Hepatocyte (in vitro differentiated cells): ENCODE data around the gene KIF25. TPM values are rescaled to one million over a fixed set of nuclear protein-coding genes. Genes with fewer than 3 reads are reported as not detected.

Experiments
- DNase-seq: peaks from one replicate; pipeline ENCODE4 v3.0.0-alpha.2; 2016; ENCODE audit warnings: low spot score
- H2AFZ ChIP-seq: fragments of 200-600 bp; sonication (generic); 2 replicates; pipeline ENCODE4 v1.6.0; 2016; ENCODE audit warnings: antibody characterized with exemption, mild to moderate bottlenecking
- H3K27ac ChIP-seq: fragments of 200-600 bp; sonication (generic); 2 replicates; pipeline ENCODE4 v1.5.1; 2016; ENCODE audit warnings: mild to moderate bottlenecking
- H3K27me3 ChIP-seq: fragments of 200-600 bp; sonication (generic); 2 replicates; pipeline ENCODE4 v1.6.1; 2016
- H3K36me3 ChIP-seq: fragments of 200-600 bp; sonication (generic); replicated peaks from 2 replicates; pipeline ENCODE4 v1.5.1; 2016; ENCODE audit warnings: low read depth; ENCODE audit not compliant: insufficient read depth
- H3K4me1 ChIP-seq: fragments of 200-600 bp; sonication (generic); 2 replicates; pipeline ENCODE4 v1.5.1; 2016; ENCODE audit warnings: mild to moderate bottlenecking, moderate library complexity; ENCODE audit not compliant: insufficient read depth
- H3K4me2 ChIP-seq: fragments of 200-600 bp; sonication (generic); 2 replicates; pipeline ENCODE4 v1.6.0; 2016
- H3K4me3 ChIP-seq: fragments of 200-600 bp; sonication (generic); 2 replicates; pipeline ENCODE4 v1.5.1; 2016; ENCODE audit warnings: mild to moderate bottlenecking
- H3K79me2 ChIP-seq: fragments of 200-600 bp; sonication (generic); 2 replicates; pipeline ENCODE4 v1.6.0; 2017; ENCODE audit warnings: mild to moderate bottlenecking
- H3K9me2 ChIP-seq: fragments of 200-600 bp; sonication (generic); replicated peaks from 2 replicates; pipeline ENCODE4 v1.6.0; 2017; ENCODE audit warnings: mild to moderate bottlenecking; ENCODE audit not compliant: insufficient read depth
- H3K9me3 ChIP-seq: fragments of 200-600 bp; sonication (generic); 2 replicates; pipeline ENCODE4 v1.5.1; 2016; ENCODE audit warnings: low read depth, mild to moderate bottlenecking
- H4K20me1 ChIP-seq: fragments of 200-600 bp; sonication (generic); 2 replicates; pipeline ENCODE4 v1.6.0; 2016; ENCODE audit warnings: mild to moderate bottlenecking; ENCODE audit not compliant: insufficient read depth, poor library complexity, severe bottlenecking
- EZH2 ChIP-seq: fragments of 200-600 bp; sonication (generic); IDR thresholded peaks from 2 replicates; pipeline ENCODE4 v1.6.1; 2016; ENCODE audit warnings: antibody characterized with exemption, mild to moderate bottlenecking, borderline replicate concordance
- EZH2phosphoT487 ChIP-seq: fragments of 200-600 bp; sonication (generic); IDR thresholded peaks from one replicate; pipeline ENCODE4 v1.6.1; 2018; ENCODE audit warnings: antibody characterized with exemption, mild to moderate bottlenecking, low read depth, moderate library complexity; ENCODE audit not compliant: unreplicated experiment, severe bottlenecking
- WGBS: methylation state at CpG from one replicate; pipeline ENCODE4 v1.1.6; 2016; ENCODE audit warnings: low lambda C conversion rate; ENCODE audit errors: missing lambda C conversion rate; 5-methylcytosine and 5-hydroxymethylcytosine counted together
- polyA plus RNA-seq: library from polyadenylated mRNA; unstranded; fragments of >200 nt; fragmentation: Nextera tagmentation; extraction: Ambion mirVana; gene quantifications from 2 replicates; pipeline ENCODE4 v1.2.1, GENCODE V29; 2016
- total RNA-seq: library from RNA; depleted of rRNA; stranded (reverse); fragments of >200 nt; gene quantifications from 2 replicates; pipeline ENCODE4 v1.2.3, GENCODE V29; 2014
- TF ChIP-seq, protein P1 (sequence below): fragments of 200-600 bp; sonication (generic); IDR thresholded peaks from 2 replicates; pipeline ENCODE4 v1.5.1; 2016; ENCODE audit warnings: antibody characterized with exemption, mild to moderate bottlenecking; ENCODE audit not compliant: poor library complexity

KIF25 gene
- total and polyA plus RNA-seq, 2 experiments from 2014 or later: 0.40 TPM; not detected in 1

DNA sequence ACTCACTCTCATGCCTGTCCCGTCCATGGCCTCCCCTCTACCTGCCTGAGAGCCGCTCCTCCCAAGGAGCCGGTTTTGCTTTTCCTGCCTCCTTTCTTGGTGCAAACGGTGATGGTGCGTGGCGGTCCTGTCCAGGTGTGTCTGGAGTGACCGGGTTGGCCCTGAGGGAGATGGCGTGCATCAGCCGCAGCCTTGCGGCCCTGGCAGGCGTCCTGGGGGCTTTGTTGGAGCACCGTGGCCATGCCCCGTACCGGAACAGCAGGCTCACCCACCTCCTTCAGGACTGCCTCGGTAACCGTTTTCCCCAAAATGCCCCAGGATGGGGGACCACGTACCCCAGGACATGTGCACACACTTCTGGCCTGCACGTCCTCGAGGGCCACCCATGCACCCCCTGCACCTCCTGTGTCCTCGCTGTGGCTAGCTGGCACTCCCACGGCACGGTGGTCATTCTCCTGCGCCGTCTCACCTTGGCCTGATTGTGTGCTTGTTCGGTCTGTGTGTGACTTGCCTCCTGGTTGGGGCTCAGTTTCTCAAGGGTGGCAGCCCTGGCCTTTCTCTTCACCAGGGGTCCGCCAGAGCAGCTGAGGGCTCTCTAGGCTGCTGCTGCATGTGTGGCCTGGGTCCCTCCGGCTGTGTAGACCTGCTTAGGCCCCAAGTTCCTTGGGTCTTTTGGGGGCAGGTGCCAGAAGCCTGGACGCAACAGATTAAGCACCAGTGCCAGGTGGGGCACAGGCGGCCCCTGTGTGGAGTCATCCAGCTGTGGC is 45.1 kb downstream of the KIF25 start:
- DNase-seq: no peak
- 96% methylated on average over 29 of the region's 29 CpGs for WGBS
- Histone ChIP-seq H3K79me2 (no peaks in the 10 kb centered on the region), H3K9me3 (peaks cover 8% of the 10 kb centered on the region), H3K4me1 (no peaks in the 10 kb centered on the region), H3K9me2 (no peaks in the 10 kb centered on the region), H3K27ac (no peak overlapping the region), H3K27me3 (no peaks in the 10 kb centered on the region), H3K4me3 (no peak overlapping the region), H2AFZ (no peak overlapping the region), H3K36me3 (no peaks in the 10 kb centered on the region), H3K4me2 (no peak overlapping the region), H4K20me1 (no peaks in the 10 kb centered on the region)
- TF ChIP-seq, protein P1, sequence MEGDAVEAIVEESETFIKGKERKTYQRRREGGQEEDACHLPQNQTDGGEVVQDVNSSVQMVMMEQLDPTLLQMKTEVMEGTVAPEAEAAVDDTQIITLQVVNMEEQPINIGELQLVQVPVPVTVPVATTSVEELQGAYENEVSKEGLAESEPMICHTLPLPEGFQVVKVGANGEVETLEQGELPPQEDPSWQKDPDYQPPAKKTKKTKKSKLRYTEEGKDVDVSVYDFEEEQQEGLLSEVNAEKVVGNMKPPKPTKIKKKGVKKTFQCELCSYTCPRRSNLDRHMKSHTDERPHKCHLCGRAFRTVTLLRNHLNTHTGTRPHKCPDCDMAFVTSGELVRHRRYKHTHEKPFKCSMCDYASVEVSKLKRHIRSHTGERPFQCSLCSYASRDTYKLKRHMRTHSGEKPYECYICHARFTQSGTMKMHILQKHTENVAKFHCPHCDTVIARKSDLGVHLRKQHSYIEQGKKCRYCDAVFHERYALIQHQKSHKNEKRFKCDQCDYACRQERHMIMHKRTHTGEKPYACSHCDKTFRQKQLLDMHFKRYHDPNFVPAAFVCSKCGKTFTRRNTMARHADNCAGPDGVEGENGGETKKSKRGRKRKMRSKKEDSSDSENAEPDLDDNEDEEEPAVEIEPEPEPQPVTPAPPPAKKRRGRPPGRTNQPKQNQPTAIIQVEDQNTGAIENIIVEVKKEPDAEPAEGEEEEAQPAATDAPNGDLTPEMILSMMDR: no peak
- TF ChIP-seq EZH2phosphoT487 (no peak), EZH2 (no peak)

DNA sequence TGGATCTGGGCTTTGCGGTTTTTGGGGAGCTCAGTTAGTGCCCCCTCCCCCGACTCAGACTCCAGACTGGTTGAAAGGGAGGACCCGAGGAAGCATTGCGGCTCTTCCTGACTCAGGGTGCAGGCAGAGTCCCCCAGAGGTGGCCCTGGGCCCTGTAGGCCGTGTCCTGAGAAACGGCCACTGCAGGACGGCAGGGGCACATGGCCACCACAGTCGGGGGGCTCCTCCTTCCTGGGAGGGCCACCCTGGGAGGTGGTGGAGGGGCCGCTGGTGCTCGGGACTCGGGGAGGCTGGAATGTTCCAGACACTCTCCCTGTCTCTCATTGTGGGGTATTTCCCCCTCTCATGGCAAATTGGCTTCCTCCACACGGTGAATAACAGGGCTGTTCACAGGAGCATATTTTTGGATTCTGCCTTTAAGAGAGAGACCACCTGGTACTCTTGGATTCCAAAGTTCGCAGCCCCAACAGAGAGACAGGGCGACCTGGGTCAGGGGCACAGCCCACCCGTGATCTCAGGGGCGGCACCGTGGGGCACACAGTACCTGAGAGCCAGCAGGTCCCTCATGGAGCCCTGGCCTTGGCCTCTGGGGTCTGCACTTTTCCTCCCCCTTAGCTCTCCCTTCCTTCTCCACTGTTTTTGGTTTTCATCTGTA is 45.8 kb downstream of the KIF25 start:
- H4K20me1 ChIP-seq: no peaks in the 10 kb centered on the region
- TF ChIP-seq EZH2phosphoT487 (no peak), EZH2 (no peak)
- TF ChIP-seq, protein P1: no peak
- H3K79me2 ChIP-seq: no peaks in the 10 kb centered on the region
- H3K9me2 ChIP-seq: no peaks in the 10 kb centered on the region
- H3K4me1 ChIP-seq: no peaks in the 10 kb centered on the region
- no peak for DNase-seq
- H3K4me2 ChIP-seq: no peak overlapping the region
- H3K27me3 ChIP-seq: no peaks in the 10 kb centered on the region
- 96% methylated on average over 17 of the region's 17 CpGs for WGBS
- H3K27ac ChIP-seq: no peak overlapping the region
- H2AFZ ChIP-seq: no peak overlapping the region
- no peaks in the 10 kb centered on the region for H3K36me3 ChIP-seq
- peaks cover 8% of the 10 kb centered on the region for H3K9me3 ChIP-seq
- H3K4me3 ChIP-seq: no peak overlapping the region

GRCh38 chr6:168043848-168044415 is 46.5 kb downstream of the KIF25 start:
- Histone ChIP-seq H3K4me2 (no peak overlapping the region), H3K36me3 (no peaks in the 10 kb centered on the region), H3K4me3 (no peak overlapping the region), H3K4me1 (no peaks in the 10 kb centered on the region), H3K9me2 (no peaks in the 10 kb centered on the region), H3K79me2 (no peaks in the 10 kb centered on the region), H3K27ac (no peak overlapping the region), H3K27me3 (no peaks in the 10 kb centered on the region), H4K20me1 (no peaks in the 10 kb centered on the region), H2AFZ (no peak overlapping the region), H3K9me3 (peaks cover 8% of the 10 kb centered on the region)
- no peak for TF ChIP-seq EZH2
- no peak for TF ChIP-seq EZH2phosphoT487
- TF ChIP-seq, protein P1: no peak
- DNase-seq: no peak
- WGBS: 89% methylated on average over 13 of the region's 21 CpGs
